Activated B cell treated with CpG ODN at 0.5 μM for 24 hours (primary cell): ENCODE results near the gene RASGRP3. TPM values are rescaled to one million over a fixed set of nuclear protein-coding genes. Genes with fewer than 3 reads are reported as not detected.

Experiments used
- ATAC-seq: fragments of 200-7000 bp; cut with Tn5 transposase; one replicate; pipeline ENCODE4 v1.10.0; 2021; ENCODE audit warnings: low read depth, mild to moderate bottlenecking, moderate library complexity
- CTCF ChIA-PET: fragments of 350-600 bp; sonication (Branson Sonifier 250); formaldehyde crosslinking; loops from one replicate; lab custom pipeline; 2021; ENCODE audit warnings: antibody characterized with exemption; lab: Charles Lee
- POLR2A ChIA-PET: fragments of 350-600 bp; sonication (Branson Sonifier 250); formaldehyde crosslinking; loops from one replicate; lab custom pipeline; 2021; ENCODE audit warnings: antibody characterized with exemption; lab: Charles Lee
- DNase-seq: peaks from one replicate; pipeline ENCODE4 v3.0.0; 2022
- H3K27ac Mint-ChIP-seq: one replicate; pipeline ENCODE4 v1.8.0; 2020; ENCODE audit warnings: mixed read lengths
- H3K27me3 Mint-ChIP-seq: one replicate; pipeline ENCODE4 v1.8.0; 2021; ENCODE audit warnings: mixed read lengths
- H3K36me3 Mint-ChIP-seq: one replicate; pipeline ENCODE4 v1.8.0; 2021; ENCODE audit warnings: low read depth, mixed read lengths
- H3K4me1 Mint-ChIP-seq: one replicate; pipeline ENCODE4 v1.8.0; 2021; ENCODE audit warnings: mixed read lengths
- H3K4me3 Mint-ChIP-seq: one replicate; pipeline ENCODE4 v1.8.0; 2020; ENCODE audit warnings: mild to moderate bottlenecking, mixed read lengths
- H3K9me3 Mint-ChIP-seq: one replicate; pipeline ENCODE4 v1.8.0; 2020; ENCODE audit warnings: mixed read lengths
- intact Hi-C: fragments of 100-400 bp; cut with micrococcal nuclease; formaldehyde crosslinking; loops from one replicate; pipeline ENCODE4 v1.15.1; 2024
- total RNA-seq: library from RNA; stranded (reverse); gene quantifications from 2 replicates; pipeline ENCODE4 v1.2.3, GENCODE V29; 2022
- TF ChIP-seq, protein P1 (sequence below): fragments of 200-600 bp; IDR thresholded peaks from one replicate; pipeline ENCODE4 v1.8.0; 2022; ENCODE audit warnings: antibody characterized with exemption, mild to moderate bottlenecking

The RASGRP3 gene
- total RNA-seq, 1 donor from 2014 or later = 205 TPM

DNA sequence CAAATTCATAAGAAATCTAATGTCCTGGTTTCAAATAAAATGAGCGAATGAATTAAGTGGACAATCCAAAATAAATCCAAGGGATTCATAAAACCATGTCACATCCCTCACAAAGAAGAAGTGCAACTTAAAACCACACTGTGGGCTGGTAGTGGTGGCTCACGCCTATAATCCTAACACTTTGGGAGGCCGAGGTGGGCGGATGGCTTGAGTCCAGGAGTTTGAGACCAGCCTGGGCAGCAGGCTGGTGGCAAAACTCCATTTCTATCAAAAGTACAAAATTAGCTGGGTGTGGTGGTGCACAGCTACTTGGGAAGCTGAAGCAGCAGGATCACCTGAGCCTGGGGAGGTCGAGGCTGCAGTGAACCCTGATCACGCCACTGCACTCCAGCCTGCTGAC, 97.2 kb downstream of the RASGRP3 start:
- ChIA-PET POLR2A (no interaction called here), CTCF (interaction anchor here (1.2 kb wide), 1 partner anchor 98 kb away, joined by 3 read pairs; no protein-coding TSS in a partner anchor)
- TF ChIP-seq, protein P1, sequence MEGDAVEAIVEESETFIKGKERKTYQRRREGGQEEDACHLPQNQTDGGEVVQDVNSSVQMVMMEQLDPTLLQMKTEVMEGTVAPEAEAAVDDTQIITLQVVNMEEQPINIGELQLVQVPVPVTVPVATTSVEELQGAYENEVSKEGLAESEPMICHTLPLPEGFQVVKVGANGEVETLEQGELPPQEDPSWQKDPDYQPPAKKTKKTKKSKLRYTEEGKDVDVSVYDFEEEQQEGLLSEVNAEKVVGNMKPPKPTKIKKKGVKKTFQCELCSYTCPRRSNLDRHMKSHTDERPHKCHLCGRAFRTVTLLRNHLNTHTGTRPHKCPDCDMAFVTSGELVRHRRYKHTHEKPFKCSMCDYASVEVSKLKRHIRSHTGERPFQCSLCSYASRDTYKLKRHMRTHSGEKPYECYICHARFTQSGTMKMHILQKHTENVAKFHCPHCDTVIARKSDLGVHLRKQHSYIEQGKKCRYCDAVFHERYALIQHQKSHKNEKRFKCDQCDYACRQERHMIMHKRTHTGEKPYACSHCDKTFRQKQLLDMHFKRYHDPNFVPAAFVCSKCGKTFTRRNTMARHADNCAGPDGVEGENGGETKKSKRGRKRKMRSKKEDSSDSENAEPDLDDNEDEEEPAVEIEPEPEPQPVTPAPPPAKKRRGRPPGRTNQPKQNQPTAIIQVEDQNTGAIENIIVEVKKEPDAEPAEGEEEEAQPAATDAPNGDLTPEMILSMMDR = no peak
- H3K4me3 Mint-ChIP-seq = no peak overlapping the region
- H3K36me3 Mint-ChIP-seq = peaks cover 4% of the 10 kb centered on the region
- H3K27ac Mint-ChIP-seq = no peak overlapping the region
- intact Hi-C loops = no loop called here
- no peak for DNase-seq
- no peaks in the 10 kb centered on the region for H3K27me3 Mint-ChIP-seq
- H3K4me1 Mint-ChIP-seq = peaks cover 2% of the 10 kb centered on the region
- no peak for ATAC-seq
- H3K9me3 Mint-ChIP-seq = no peaks in the 10 kb centered on the region

GRCh38 chr2:33577084-33577483, 100.6 kb downstream of the RASGRP3 start:
- no peaks in the 10 kb centered on the region for H3K9me3 Mint-ChIP-seq
- no peak for DNase-seq
- TF ChIP-seq, protein P1 = no peak
- H3K27ac Mint-ChIP-seq = no peak overlapping the region
- H3K36me3 Mint-ChIP-seq = no peaks in the 10 kb centered on the region
- intact Hi-C loops = no loop called here
- CTCF ChIA-PET = interaction anchor here (2.9 kb wide), 1 partner anchor 101 kb away, joined by 6 read pairs; the partner anchor contains the start of gene RASGRP3
- peaks cover 13% of the 10 kb centered on the region for H3K4me1 Mint-ChIP-seq
- H3K27me3 Mint-ChIP-seq = no peaks in the 10 kb centered on the region
- POLR2A ChIA-PET = interaction anchor here (0.6 kb wide), 1 partner anchor 24 kb away, joined by 3 read pairs; no protein-coding TSS in a partner anchor
- H3K4me3 Mint-ChIP-seq = no peak overlapping the region
- no peak for ATAC-seq

- CTCF ChIA-PET = interaction anchor here (2.9 kb wide), 1 partner anchor 102 kb away, joined by 6 read pairs; the partner anchor contains the start of gene RASGRP3
- intact Hi-C loops = no loop called here
- no peak for ATAC-seq
- peaks cover 19% of the 10 kb centered on the region for H3K4me1 Mint-ChIP-seq
- TF ChIP-seq, protein P1 = no peak
- H3K9me3 Mint-ChIP-seq = no peaks in the 10 kb centered on the region
- no peaks in the 10 kb centered on the region for H3K27me3 Mint-ChIP-seq
- DNase-seq = no peak
- POLR2A ChIA-PET = no interaction called here
- no peak overlapping the region for H3K4me3 Mint-ChIP-seq
- no peaks in the 10 kb centered on the region for H3K36me3 Mint-ChIP-seq
- H3K27ac Mint-ChIP-seq = no peak overlapping the region
Observed at GRCh38 chr2:33577668-33578067, 101.2 kb downstream of the RASGRP3 start.

GRCh38 chr2:33579227-33579626, 102.8 kb downstream of the RASGRP3 start:
- CTCF ChIA-PET = interaction anchor here (0.6 to 1.5 kb wide), 2 partner anchors 12 to 103 kb away, joined by 3 to 5 read pairs; partner anchors contain the start of gene RASGRP3
- Mint-ChIP-seq H3K27ac (no peak overlapping the region), H3K36me3 (peaks cover 9% of the 10 kb centered on the region), H3K4me1 (peaks cover 26% of the 10 kb centered on the region), H3K9me3 (no peaks in the 10 kb centered on the region), H3K27me3 (no peaks in the 10 kb centered on the region), H3K4me3 (no peak overlapping the region)
- TF ChIP-seq, protein P1 = no peak
- DNase-seq (no peak), ATAC-seq (no peak)
- POLR2A ChIA-PET = no interaction called here
- intact Hi-C loops = no loop called here

DNA sequence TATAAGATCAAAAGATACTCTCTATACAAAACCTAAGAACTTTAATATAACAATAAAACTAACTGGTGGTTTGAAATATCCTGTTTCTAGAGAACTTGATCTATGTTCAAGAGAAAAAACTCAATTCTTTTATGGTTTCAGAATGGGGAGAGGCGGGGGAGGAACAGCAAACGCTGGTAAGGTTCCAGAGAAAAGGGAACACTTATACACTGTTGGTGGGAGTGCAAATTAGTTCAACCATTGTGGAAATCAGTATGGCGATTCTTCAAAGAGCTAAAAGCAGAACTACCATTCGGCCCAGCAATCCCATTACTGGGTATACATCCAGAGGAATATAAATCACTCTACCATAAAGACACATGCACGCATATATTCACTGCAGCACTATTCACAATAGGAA, 105.4 kb downstream of the RASGRP3 start:
- Mint-ChIP-seq H3K4me3 (no peak overlapping the region), H3K27me3 (no peaks in the 10 kb centered on the region), H3K36me3 (peaks cover 31% of the 10 kb centered on the region), H3K27ac (peak overlapping the region; percentile 60), H3K9me3 (no peaks in the 10 kb centered on the region), H3K4me1 (peaks cover 26% of the 10 kb centered on the region)
- ChIA-PET CTCF (interaction anchor here (2.0 to 3.6 kb wide), 4 partner anchors 105 to 809 kb away, joined by 14 to 63 read pairs (median 15); partner anchors contain the start of gene RASGRP3), POLR2A (interaction anchor here (1.0 to 2.3 kb wide), 3 partner anchors 85 to 106 kb away, joined by 3 to 23 read pairs (median 4); partner anchors contain the start of gene RASGRP3)
- ATAC-seq = no peak
- TF ChIP-seq, protein P1 = no peak
- DNase-seq = no peak
- intact Hi-C loops = loop anchor here (5.0 kb wide), 3 partner anchors 50 to 550 kb away; no protein-coding TSS in a partner anchor
